ENCODE data around the gene TST. TPM values are rescaled to one million over a fixed set of nuclear protein-coding genes. Genes with fewer than 3 reads are reported as not detected.

Gene TST
- total RNA-seq, 1 donor from 2014 or later: 10.4 TPM

DNA sequence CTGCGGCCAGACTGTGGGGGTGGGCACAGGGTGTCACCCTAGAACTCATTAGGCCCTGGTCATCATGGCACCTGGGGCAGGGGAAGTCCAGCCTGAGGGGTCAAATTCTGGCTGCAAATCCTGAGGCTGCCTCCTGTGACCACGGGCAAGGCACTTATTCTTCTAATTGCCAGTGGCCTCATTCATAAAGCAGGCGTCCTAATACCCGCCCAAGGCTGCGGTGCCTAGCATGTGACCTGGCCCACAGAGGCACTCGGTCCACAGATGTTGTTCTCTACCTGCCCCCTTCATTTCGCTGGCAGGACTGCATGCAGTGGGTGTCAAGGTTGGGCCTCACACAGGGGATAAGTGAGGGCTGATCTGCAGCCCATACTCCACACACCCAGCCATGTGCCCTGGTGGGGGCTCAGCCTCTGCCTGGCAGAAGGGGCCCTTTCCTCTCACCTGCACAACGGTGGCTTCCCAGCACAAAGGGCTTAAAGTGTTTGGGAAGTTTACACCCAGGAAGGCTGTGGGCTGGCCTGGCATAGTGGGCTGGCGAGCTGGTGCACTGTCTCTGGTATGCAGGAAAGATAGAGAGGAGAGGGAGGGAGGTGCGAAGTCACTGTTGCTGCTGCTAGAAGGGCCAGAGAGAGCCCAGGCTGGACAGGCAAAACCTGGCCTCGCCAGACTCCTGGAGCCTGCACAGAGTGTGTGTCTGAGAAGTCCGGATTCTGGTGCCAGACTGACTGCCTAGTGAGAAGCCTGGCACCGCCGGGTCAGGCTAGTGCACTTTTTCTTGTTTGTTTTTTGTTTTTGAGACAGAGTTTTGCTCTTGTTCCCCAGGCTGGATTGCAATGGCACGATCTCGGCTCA lies 3.5 kb upstream of the TST start:
- no peak overlapping the region for H3K4me3 Mint-ChIP-seq (ENCODE audit: unreplicated experiment)
- peaks cover 5% of the 10 kb centered on the region for H3K9me3 Mint-ChIP-seq (ENCODE audit: unreplicated experiment)
- H3K27me3 Mint-ChIP-seq (ENCODE audit: unreplicated experiment): no peaks in the 10 kb centered on the region
- no peak overlapping the region for H3K27ac Mint-ChIP-seq (ENCODE audit: unreplicated experiment)
- no peaks in the 10 kb centered on the region for H3K36me3 Mint-ChIP-seq (ENCODE audit: unreplicated experiment)
- DNase-seq: no peak
- TF ChIP-seq, protein P1, sequence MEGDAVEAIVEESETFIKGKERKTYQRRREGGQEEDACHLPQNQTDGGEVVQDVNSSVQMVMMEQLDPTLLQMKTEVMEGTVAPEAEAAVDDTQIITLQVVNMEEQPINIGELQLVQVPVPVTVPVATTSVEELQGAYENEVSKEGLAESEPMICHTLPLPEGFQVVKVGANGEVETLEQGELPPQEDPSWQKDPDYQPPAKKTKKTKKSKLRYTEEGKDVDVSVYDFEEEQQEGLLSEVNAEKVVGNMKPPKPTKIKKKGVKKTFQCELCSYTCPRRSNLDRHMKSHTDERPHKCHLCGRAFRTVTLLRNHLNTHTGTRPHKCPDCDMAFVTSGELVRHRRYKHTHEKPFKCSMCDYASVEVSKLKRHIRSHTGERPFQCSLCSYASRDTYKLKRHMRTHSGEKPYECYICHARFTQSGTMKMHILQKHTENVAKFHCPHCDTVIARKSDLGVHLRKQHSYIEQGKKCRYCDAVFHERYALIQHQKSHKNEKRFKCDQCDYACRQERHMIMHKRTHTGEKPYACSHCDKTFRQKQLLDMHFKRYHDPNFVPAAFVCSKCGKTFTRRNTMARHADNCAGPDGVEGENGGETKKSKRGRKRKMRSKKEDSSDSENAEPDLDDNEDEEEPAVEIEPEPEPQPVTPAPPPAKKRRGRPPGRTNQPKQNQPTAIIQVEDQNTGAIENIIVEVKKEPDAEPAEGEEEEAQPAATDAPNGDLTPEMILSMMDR (IDR thresholded peaks at IDR 0.05; ENCODE audit: partially characterized antibody, unreplicated experiment): no peak
- peaks cover 6% of the 10 kb centered on the region for H3K4me1 Mint-ChIP-seq (ENCODE audit: low read depth, unreplicated experiment)

DNA sequence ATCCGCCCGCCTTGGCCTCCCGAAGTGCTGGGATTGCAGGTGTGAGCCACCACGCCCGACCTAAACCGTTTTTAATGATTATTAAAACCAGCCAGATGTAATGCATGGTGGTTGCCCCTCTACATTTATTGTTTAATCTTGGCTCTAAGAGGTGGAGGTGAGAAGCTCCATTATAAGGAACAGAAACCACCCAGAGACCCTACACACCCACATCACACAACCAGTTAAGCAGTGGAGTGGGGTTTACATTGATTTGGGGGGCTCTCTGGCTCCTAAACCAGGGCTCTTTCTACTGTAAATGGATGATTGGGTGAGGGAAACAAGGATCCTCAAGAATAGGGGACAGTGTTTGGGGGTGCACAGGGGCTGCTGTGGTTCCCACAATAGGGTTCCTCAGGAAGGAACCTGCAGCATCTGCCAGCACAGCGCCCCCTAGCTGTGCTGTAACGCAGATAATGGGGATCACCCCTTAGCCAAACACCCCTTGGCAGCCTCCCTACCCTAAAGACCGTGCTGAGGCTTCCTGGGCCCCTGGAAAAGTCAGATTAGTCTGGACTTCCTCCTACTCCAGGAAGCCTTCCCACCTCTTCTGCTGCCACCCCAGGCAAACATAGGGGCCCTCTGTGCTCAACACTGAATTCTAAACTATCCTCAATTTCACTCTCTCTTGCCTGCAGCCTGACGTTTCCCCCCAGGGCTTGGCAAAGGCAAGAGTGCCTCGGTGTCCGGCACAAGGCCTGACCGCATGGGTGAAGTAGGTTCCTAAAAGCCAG lies 2.6 kb upstream of the TST start:
- Mint-ChIP-seq H3K27ac (ENCODE audit: unreplicated experiment) (no peak overlapping the region), H3K4me1 (ENCODE audit: low read depth, unreplicated experiment) (peaks cover 9% of the 10 kb centered on the region), H3K9me3 (ENCODE audit: unreplicated experiment) (peaks cover 7% of the 10 kb centered on the region), H3K4me3 (ENCODE audit: unreplicated experiment) (no peak overlapping the region), H3K36me3 (ENCODE audit: unreplicated experiment) (no peaks in the 10 kb centered on the region), H3K27me3 (ENCODE audit: unreplicated experiment) (no peaks in the 10 kb centered on the region)
- TF ChIP-seq, protein P1 (IDR thresholded peaks at IDR 0.05; ENCODE audit: partially characterized antibody, unreplicated experiment): peak; percentile 81
- peak; percentile 45 for DNase-seq

- H3K27ac Mint-ChIP-seq (ENCODE audit: unreplicated experiment): no peak overlapping the region
- no peak for DNase-seq
- TF ChIP-seq, protein P1 (IDR thresholded peaks at IDR 0.05; ENCODE audit: partially characterized antibody, unreplicated experiment): no peak
- no peak overlapping the region for H3K4me3 Mint-ChIP-seq (ENCODE audit: unreplicated experiment)
- peaks cover 5% of the 10 kb centered on the region for H3K9me3 Mint-ChIP-seq (ENCODE audit: unreplicated experiment)
- peaks cover 9% of the 10 kb centered on the region for H3K4me1 Mint-ChIP-seq (ENCODE audit: low read depth, unreplicated experiment)
- H3K27me3 Mint-ChIP-seq (ENCODE audit: unreplicated experiment): no peaks in the 10 kb centered on the region
- H3K36me3 Mint-ChIP-seq (ENCODE audit: unreplicated experiment): no peaks in the 10 kb centered on the region
Measured at GRCh38 chr22:37021041-37021440, 1.8 kb upstream of the TST start.

GRCh38 chr22:37020192-37020479 lies 889 bp upstream of the TST start:
- Mint-ChIP-seq H3K9me3 (ENCODE audit: unreplicated experiment) (peaks cover 5% of the 10 kb centered on the region), H3K27me3 (ENCODE audit: unreplicated experiment) (no peaks in the 10 kb centered on the region), H3K27ac (ENCODE audit: unreplicated experiment) (peak overlapping the region; percentile 94), H3K4me3 (ENCODE audit: unreplicated experiment) (peak overlapping the region; percentile 92), H3K4me1 (ENCODE audit: low read depth, unreplicated experiment) (peaks cover 9% of the 10 kb centered on the region), H3K36me3 (ENCODE audit: unreplicated experiment) (no peaks in the 10 kb centered on the region)
- TF ChIP-seq, protein P1 (IDR thresholded peaks at IDR 0.05; ENCODE audit: partially characterized antibody, unreplicated experiment): no peak
- no peak for DNase-seq
